Brain microvascular endothelial cell (primary cell): ENCODE results near the gene ONECUT1.

Experiments used
- DNase-seq: peaks from one replicate; pipeline ENCODE4 v3.0.0-alpha.2; 2020
- H3K27ac ChIP-seq: fragments of 250-450 bp; sonication (Bioruptor Pico); 2 replicates; pipeline ENCODE4 v1.5.1; 2020; ENCODE audit warnings: mild to moderate bottlenecking, moderate library complexity
- H3K27me3 ChIP-seq: fragments of 250-450 bp; sonication (Bioruptor Pico); replicated peaks from 2 replicates; pipeline ENCODE4 v1.5.1; 2020; ENCODE audit warnings: mild to moderate bottlenecking
- H3K36me3 ChIP-seq: fragments of 250-450 bp; sonication (Bioruptor Pico); replicated peaks from 2 replicates; pipeline ENCODE4 v1.5.1; 2020; ENCODE audit warnings: mild to moderate bottlenecking
- H3K4me3 ChIP-seq: 2 replicates; pipeline ENCODE4 v1.5.1; 2011; ENCODE audit warnings: low read depth, mild to moderate bottlenecking, control low read depth, low read length, moderate library complexity
- CTCF ChIP-seq: IDR thresholded peaks from 2 replicates; pipeline ENCODE4 v1.5.1; 2011; ENCODE audit warnings: low read depth, mild to moderate bottlenecking, moderate library complexity, low read length, control low read depth, inconsistent platforms; ENCODE audit errors: missing control alignments
- in situ Hi-C: cut with HindIII; loops from 2 replicates; pipeline ENCODE4 v1.10.0; 2017; ENCODE audit warnings: low sequenced_read_pairs, low pct_ligation_motif_present

Gene ONECUT1

GRCh38 chr15:52789008-52789600, 1.0 kb downstream of the ONECUT1 start:
- Histone ChIP-seq H3K36me3 (no peaks in the 10 kb centered on the region), H3K27ac (no peak overlapping the region), H3K4me3 (no peak overlapping the region), H3K27me3 (peaks cover 83% of the 10 kb centered on the region)
- no peak for TF ChIP-seq CTCF
- in situ Hi-C loops: loop anchor here (25.0 kb wide), 1 partner anchor 923 kb away; no protein-coding TSS in a partner anchor
- no peak for DNase-seq

GRCh38 chr15:52788099-52788986, 1.8 kb downstream of the ONECUT1 start:
- TF ChIP-seq CTCF: no peak

GRCh38 chr15:52787549-52788098, 2.5 kb downstream of the ONECUT1 start:
- no peaks in the 10 kb centered on the region for H3K36me3 ChIP-seq
- H3K4me3 ChIP-seq: no peak overlapping the region
- no peak for DNase-seq
- in situ Hi-C loops: loop anchor here (25.0 kb wide), 1 partner anchor 925 kb away; no protein-coding TSS in a partner anchor
- TF ChIP-seq CTCF: no peak
- no peak overlapping the region for H3K27ac ChIP-seq
- peaks cover 84% of the 10 kb centered on the region for H3K27me3 ChIP-seq

More at GRCh38 chr15:52788099-52788986, 1.8 kb downstream of the ONECUT1 start:
- in situ Hi-C loops: loop anchor here (25.0 kb wide), 1 partner anchor 924 kb away; no protein-coding TSS in a partner anchor
- H3K36me3 ChIP-seq: no peaks in the 10 kb centered on the region
- H3K27ac ChIP-seq: no peak overlapping the region
- H3K4me3 ChIP-seq: no peak overlapping the region
- no peak for DNase-seq
- peaks cover 84% of the 10 kb centered on the region for H3K27me3 ChIP-seq

GRCh38 chr15:52787123-52787503, 3.0 kb downstream of the ONECUT1 start:
- no peak for DNase-seq
- Histone ChIP-seq H3K27ac (no peak overlapping the region), H3K36me3 (no peaks in the 10 kb centered on the region), H3K27me3 (peaks cover 84% of the 10 kb centered on the region), H3K4me3 (no peak overlapping the region)
- no peak for TF ChIP-seq CTCF
- in situ Hi-C loops: loop anchor here (25.0 kb wide), 1 partner anchor 925 kb away; no protein-coding TSS in a partner anchor

GRCh38 chr15:52786436-52787122, 3.6 kb downstream of the ONECUT1 start:
- in situ Hi-C loops: loop anchor here (25.0 kb wide), 1 partner anchor 926 kb away; no protein-coding TSS in a partner anchor
- no peaks in the 10 kb centered on the region for H3K36me3 ChIP-seq
- no peak overlapping the region for H3K27ac ChIP-seq
- peaks cover 86% of the 10 kb centered on the region for H3K27me3 ChIP-seq
- H3K4me3 ChIP-seq: no peak overlapping the region
- no peak for TF ChIP-seq CTCF
- DNase-seq: no peak
